Lower leg skin (tissue), 3 donors: ENCODE data around the gene SOCS7.

ENCODE experiments used
- CTCF ChIP-seq, 3 donors: fragments of 450-650 bp; IDR thresholded peaks; one replicate each; pipeline ENCODE4 v1.5.1; 2016; ENCODE audit warnings: antibody characterized with exemption in 3 of 3, mild to moderate bottlenecking in 3 of 3, moderate library complexity in 2 of 3
- POLR2A ChIP-seq, 2 donors: fragments of 450-650 bp; IDR thresholded peaks; one replicate each; pipeline ENCODE4 v1.6.1; 2016 to 2017; ENCODE audit warnings: antibody characterized with exemption in 2 of 2, mild to moderate bottlenecking in 1 of 2, moderate library complexity in 1 of 2

- TF ChIP-seq CTCF (IDR thresholded peaks at IDR 0.05) (no peak), POLR2A (IDR thresholded peaks at IDR 0.05) (no peak)
Measured at GRCh38 chr17:38436386-38436785, 84.7 kb downstream of the SOCS7 start.
